ENCODE data around the gene CYLD.

DNA sequence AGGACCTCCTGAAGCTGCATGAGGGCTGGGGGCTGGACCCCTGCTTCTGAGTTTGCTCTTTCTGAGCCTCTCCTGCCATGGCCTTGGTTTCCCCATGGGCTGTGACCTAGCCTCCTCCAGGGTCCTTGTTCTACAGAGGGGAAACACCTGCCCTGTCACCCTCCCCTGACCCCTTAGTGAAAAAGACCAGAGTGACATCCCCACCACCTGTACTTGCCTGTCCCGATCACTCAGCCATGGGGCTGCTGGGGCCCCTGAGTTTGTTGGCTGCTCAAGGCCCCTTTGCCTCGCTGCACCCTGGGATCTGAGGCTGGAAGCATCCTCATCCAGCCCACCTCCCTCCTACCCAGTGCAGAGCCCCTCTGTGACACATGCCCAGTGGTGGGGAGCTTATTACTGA lies 47.7 kb upstream of the CYLD start:
- no peak for TF ChIP-seq EZH2 (IDR thresholded peaks at IDR 0.05; ENCODE audit: insufficient read depth, poor library complexity, severe bottlenecking)
- no peak for TF ChIP-seq EZH2phosphoT487 (IDR thresholded peaks at IDR 0.05; ENCODE audit: insufficient read depth, low read depth)
